Activated CD4-positive, alpha-beta T cell treated with anti-CD3 and anti-CD28 coated beads, Interleukin-2, amount 50 U/mL, for 24 hours (primary cell): ENCODE results near the gene GGA1.
A peak's percentile ranks its signal among the peaks of the same experiment; 100 is the strongest.

Source experiments
- DNase-seq, 2 donors: peaks; one replicate each; pipeline ENCODE4 v3.0.0-alpha.2; 2020; ENCODE audit warnings: low read depth in 1 of 2, low spot score in 1 of 2

Gene GGA1

GRCh38 chr22:37608477-37609239, at the start of gene GGA1:
TSS of gene GGA1 (plus strand) at chr22:37608834. CDS start at chr22:37608861, 27 bp downstream.
- DNase-seq: peak; percentile 89 to 93

GRCh38 chr22:37559521-37559900, 49.1 kb upstream of the GGA1 start:
- DNase-seq: no peak

GRCh38 chr22:37559901-37560607, 48.6 kb upstream of the GGA1 start, which contains the start of gene CDC42EP1:
TSS of gene CDC42EP1 (plus strand) at chr22:37560480. CDS start at chr22:37566350, 5,870 bp downstream.
- no peak for DNase-seq

- no peak for DNase-seq
These were observed 47.9 kb upstream of the GGA1 start for GRCh38 chr22:37560608-37561211.

GRCh38 chr22:37561212-37562048, 47.2 kb upstream of the GGA1 start:
- peak; percentile 70 to 71 for DNase-seq

GRCh38 chr22:37562049-37562875, 46.4 kb upstream of the GGA1 start:
- DNase-seq: no peak

- no peak for DNase-seq
These were observed 45.2 kb upstream of the GGA1 start for GRCh38 chr22:37563153-37564081.

- no peak for DNase-seq
These were observed 44.4 kb upstream of the GGA1 start for GRCh38 chr22:37564111-37564711.

GRCh38 chr22:37565830-37566229, 42.8 kb upstream of the GGA1 start:
- no peak for DNase-seq

- no peak for DNase-seq
These were observed 42.3 kb upstream of the GGA1 start for GRCh38 chr22:37566329-37566837.

GRCh38 chr22:37566903-37567798, 41.5 kb upstream of the GGA1 start:
- peak; percentile 83 for DNase-seq

- DNase-seq: no peak
These were observed 40.6 kb upstream of the GGA1 start for GRCh38 chr22:37568012-37568411.

GRCh38 chr22:37568448-37569008, 40.1 kb upstream of the GGA1 start:
- DNase-seq: no peak

GRCh38 chr22:37569009-37569920, 39.4 kb upstream of the GGA1 start:
- DNase-seq: no peak

- no peak for DNase-seq
These were observed 38.5 kb upstream of the GGA1 start for GRCh38 chr22:37569921-37570660.

- no peak for DNase-seq
These were observed 38.0 kb upstream of the GGA1 start for GRCh38 chr22:37570661-37570976.
